Measurements from ENCODE around the gene SLC23A2.
"Not testable (repeated sequence)": the region's sequence is repeated elsewhere in the genome, so short reads cannot be mapped to it uniquely, and the experiment has no call there.

The SLC23A2 gene

DNA sequence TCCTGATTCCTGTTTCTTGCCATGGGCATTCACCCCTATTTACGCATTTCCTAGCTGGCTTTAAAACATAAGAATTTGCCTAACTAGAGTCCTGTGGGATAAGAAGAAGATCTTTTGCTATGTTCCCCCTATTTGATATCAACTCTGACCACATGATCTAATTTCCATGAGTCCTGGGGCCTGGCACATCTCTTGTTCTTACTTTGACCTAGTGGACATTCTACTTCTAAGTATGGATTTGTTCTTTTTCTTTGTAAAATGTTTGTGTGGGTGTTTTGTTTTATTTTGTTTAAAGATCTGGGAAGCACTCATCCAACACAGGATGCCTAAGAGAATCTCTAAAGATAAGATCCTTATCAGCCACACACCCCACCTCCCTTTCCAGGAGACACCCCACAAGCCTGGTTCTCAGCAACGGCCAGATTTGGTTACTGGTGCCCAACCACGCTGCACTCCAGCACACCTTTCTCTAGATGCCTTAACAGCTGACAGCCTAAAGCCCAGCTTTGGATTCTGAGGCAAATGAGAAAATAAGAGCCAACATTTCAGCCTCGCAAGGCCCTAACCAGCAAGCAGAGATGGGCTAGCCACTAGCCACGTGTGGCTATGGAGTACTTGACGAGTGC is 74.7 kb downstream of the SLC23A2 start:
- DNase-seq: no peak

DNA sequence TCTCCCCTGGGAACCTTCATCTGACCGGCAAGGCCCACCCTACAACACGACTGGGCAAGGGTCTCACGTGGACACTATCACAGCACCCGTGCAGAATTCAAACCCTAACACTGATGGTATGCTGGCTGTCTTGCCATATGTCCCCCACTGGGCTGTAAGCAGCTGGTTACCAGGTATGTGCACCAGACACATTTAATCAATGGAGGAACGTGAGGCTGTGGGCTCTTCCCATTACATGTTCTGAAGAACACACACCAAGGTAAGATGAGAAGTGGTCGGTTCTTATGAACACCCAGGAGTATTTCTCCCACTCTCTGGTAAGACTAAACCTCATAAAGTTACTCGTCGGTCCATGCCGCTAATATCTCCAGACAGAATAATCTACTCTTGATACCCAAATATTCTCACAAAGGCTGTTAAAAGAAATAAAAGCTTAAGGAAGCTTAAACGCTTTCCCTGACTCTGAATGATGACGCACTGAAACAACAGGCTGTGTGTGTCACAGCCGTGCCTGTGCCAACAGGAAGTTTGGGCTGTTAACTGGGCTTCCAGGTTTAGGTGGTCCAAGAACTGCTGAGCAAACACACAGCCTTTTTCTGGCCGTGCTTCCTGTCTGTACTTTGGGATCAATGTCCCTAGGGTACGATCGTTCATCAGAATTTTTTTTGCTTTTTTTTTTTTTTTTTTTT is 75.3 kb downstream of the SLC23A2 start:
- DNase-seq: no peak

DNA sequence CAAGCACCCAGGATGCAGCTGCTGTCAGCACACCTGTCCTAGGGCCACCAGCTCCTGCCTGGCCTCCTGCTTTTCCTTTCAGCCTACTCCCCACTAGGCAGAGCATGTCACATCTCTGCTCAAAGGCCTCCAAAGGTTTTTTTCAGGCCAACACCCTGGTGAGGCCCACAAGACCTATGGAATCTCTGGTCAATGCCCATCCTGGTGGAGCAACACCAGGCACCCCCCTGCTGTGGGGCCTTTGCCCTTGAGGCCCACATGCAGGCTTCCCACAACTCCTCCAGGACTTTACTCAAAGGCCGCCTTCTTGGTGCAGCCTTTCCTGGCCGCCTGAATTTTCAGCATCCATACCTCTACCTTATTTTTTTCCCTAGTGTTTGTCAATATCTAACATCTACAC is 76.9 kb downstream of the SLC23A2 start:
- DNase-seq: no peak

DNA sequence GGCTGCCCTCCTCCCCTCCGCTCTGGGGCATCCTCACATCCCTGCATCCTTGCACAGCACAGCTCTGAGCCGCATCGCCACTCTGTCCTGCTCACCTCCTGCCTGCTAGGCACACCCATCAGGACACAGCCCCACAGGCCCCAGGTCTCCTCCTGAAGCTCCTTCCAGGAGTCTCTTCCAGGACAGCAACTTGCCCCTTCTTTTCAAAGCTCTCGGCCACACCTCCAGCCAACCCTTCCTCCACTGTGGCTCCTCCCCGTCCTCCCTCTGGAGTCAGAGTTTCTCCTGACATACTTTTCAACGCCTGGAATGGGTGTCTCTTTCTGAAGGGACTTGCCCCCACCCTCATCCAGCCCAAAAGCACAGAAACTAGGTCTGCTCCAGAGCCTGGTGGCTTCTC is 77.3 kb downstream of the SLC23A2 start:
- DNase-seq: no peak

DNA sequence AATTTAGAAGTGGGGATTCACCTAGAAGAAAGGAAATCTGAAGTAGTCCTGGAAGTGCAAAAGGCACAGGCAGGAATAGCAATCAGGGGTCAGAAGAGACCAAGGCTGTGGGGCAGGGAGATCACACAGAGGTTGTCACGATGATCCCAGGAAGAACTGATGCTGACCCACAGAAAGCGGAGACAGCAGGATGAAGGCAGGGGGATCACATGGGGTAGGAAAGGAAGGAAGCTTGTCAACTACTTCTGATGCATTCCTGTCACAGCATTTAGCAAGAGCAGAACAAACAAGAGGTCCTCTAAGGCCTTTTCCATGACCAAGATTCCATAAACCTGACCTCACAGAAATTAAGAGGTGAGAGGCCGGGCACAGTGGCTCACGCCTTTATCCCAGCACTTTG is 79.1 kb downstream of the SLC23A2 start:
- no peak for DNase-seq

DNA sequence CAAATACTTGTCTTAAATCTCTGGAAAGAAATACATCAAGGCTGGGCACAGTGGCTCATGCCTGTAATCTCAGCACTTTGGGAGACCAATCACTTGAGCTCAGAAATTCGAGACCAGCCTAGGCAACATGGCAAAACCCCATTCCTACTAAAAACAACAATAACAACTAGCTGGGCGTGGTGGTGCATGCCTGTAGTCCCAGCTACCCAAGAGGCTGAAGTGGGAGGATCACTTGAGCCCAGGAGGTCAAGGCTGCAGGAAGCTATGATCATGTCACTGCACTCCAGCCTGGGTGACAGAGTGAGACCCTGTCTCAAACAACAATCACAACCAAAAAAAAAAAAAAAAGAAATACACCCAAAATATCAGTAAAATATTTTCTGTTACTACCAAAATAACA is 80.0 kb downstream of the SLC23A2 start:
- not testable (repeated sequence) for DNase-seq

DNA sequence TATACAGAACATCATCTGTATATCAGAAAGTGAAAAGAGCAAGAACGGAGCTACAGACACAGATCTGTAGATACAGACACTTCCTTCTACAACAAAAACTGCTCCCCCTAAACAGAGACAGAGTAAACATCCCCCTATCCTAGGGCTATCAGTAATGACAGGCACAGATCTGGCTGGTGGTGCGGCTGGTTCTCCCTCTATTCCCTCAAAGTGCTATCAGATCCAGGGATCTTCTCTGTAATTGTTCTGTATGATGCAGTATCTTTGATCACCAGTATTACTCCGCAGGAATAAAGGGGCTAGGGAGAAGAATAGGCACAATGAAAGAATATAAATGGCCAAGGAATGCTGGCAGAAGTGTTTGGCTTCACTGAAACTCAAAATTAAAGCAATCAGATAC is 80.7 kb downstream of the SLC23A2 start:
- DNase-seq: no peak

DNA sequence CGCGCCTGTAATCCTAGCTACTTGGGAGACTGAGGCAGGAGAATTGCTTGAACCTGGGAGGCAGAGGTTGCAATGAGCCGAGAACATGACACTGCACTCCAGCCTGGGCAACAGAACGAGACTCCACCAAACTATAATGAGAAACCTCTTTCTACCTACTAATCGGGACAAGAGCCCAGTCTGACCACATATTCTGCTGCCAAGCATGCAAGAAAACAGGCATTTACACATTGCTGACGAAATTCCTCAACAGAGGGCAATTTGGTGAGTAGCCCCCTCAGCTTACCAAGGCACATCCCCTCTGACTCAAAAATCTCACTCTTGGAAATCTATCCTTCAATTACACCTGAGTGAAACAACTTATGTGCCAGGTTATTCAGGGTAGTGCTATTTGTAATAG is 81.2 kb downstream of the SLC23A2 start:
- DNase-seq: no peak

DNA sequence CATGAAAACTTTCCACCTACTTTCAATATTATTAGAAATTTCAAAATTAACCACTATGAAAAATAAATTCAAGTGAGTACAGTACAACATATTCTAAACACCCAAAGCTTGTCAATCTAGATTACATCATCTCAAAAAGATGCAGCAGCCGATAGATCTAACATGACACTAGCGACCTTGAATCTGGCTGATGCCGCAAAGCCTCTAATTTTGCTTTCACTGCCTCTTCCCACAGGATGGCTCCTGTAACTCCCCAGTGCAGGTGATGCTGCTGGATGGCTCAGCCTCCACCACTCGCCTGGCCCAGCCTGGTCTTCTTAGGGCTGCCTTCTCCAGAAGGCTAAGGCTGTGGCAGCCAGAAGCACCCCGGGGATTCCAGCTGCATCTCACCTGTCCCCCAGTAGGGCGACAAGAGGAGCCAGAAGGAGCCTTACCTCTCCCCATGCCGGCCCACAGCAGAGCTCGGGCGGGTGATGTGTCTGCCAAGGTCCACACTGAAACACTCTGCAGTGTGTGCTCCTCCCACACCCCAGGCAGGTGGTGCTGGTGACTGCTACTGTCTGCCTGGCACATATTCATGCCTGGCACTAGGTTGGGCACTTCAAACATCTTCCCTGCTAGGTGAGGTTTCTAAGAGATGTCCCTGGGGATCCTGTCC is 82.1 kb downstream of the SLC23A2 start:
- DNase-seq: no peak

DNA sequence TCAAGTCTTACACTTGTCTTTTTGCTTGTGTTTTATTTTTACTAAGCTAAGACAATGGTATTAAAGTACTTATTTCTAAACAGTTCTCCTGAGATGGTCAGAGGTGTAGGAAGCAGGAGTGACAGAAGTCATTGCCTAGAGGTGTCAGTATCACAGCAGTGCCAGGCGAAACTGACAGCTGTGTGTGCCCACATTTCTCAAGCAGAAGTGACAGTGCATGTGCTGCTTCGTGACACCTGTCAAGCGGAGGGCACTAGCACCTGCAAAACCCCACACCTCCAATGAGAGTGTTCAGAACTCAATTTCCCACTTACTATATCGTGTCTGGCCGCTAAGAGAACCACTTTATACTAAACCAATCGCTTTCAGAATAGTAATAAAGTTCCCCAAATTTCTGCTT is 82.8 kb downstream of the SLC23A2 start:
- DNase-seq: no peak

DNA sequence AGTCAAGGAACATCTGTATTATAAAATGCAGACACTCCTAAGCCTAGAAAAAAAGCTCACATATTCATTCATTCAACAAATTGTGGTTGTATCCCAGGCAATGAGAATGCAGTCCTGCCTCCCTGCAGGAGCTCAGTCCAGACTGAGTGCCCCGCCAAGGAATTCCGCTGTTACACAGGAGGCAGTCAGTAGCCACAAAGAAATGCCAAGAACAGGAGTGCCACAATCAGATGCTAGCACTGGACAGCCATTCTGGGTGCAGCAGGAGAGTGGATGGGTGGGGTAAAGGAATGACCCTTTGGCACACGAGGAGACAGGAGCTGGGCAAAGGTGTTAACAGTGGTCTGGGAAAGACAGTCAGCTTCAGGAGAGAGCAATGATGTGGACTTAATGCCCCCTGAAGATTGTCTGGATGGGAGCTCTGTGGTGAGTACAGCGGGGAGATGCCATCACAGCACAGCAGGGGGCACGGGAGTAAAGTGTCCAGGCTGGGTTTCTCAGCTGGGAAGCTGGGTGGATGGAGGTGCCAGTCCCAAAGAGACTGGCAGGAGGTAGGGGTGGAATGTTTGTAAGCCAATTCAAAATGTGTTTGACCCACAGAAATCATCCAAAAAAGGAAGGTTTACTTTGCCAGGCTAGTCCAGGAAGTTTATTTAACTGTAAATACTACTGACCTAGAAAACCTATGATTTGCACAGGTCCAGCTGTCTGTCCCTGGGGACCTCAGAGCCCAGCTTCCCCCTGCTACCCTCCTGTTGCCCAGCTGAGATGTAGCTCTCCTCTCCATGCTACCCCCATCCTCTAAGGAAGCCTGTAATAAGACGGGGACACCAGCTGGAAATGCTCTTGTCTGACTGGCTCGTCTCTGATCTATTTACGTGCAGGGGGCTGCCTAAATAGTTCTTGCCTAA is 84.1 kb downstream of the SLC23A2 start:
- no peak for DNase-seq

DNA sequence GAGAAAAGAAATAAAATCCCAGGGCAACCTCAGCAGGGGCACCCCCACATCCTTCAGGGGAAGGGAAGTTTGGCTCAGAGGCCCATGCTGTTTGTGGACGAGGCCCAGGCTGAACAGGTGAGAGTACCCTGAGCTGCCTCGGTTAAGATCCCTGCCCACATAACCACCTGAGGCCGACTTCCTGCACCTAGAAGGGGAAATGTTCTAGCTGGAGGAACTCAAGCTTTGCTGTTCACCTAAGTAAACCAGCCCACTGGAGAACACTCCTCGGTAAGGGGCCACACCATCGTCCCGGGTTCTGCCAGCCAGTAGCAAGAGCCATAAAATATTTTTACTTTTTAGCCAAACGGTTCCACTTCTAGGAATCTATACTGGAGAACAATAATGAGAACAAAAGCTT is 88.2 kb downstream of the SLC23A2 start:
- DNase-seq: no peak

DNA sequence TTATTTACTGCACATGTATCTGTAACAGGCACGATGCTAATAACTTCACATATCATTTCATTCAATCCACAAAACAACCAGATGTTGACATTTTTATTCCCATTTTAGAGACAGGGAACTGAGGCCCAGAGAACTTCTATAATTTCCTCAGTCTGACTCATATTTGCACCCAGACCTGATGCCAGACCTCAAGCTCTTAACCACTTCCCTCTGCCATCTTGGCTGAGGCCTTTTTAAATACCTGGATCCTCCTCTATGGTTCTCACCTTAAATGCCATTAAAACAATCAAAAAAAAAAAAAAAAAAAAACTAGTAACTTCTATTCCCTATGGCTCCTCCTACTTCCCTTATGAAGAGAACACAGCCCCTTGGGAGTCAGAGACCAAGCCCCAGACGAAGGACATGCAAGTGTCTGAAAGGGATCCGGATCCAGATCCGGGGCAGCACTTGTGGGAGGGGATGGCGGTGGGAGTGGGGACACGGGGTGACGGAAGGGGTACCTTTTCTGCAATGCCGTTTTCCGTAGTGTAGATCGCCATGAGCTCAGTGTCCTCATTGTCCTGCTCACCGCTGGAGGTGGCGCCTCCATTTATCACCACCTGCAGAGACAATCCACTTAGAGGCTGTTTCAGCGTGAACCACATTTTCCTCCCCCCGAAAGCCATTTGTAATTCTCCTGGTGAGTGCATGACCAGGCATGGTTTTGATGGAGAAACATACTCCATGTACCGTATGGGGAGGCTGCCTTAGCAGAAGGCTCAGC is 88.7 kb downstream of the SLC23A2 start:
- peak; percentile 27 for DNase-seq

DNA sequence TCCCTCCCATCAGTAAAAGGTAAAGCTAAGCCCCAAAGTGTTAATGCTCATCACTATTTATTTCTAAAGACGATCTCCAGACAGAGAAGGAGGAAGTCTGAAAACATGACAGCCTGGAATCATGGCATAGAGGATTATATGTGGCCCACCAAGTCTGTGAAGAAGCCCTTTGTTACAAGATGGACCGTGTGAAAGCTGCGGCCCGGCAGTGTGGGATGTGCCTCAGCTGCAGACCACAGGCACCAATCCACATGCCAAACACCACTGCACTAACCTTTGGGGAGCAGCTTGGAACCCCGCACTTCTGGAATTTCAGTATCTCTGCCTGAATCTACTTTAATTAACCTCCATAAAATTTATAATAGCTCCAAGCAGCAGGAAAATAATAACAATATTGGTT is 90.4 kb downstream of the SLC23A2 start:
- no peak for DNase-seq

DNA sequence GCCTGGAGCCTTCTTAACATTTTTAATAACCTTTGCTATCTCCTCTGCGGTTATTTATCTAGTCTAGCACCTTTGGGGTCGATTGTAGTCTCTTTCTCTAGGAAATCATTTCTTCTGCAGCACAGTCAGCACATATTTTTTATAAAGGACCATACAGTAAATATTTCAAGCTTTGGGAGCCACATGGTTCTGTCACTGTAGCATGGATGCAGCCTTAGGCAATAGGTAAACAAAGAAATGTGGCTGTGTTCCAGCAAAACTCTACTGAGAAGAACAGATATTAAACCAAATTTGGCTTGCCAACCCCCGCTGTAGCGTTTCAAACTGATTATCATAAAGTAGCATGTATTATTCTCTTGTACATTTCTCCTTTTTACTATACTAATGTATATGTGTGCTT is 95.7 kb downstream of the SLC23A2 start:
- no peak for DNase-seq

DNA sequence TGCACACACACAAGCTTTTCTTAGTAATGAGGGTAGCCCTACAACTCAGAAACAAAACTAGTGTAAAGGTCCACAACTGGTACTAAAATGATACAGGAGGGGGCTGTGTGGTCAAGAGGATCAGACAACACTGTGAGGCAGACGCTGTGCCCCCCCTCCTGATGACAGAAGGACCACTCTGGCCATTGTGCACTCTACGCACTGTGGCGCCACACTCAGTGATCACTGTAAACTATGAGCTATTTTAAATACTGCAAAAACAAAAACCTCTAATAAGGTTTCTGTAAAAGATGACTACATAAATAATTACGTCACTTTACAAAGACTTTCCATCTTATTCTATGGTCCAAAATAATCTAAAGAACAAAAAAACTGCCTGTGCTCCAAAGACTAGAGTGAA is 96.1 kb downstream of the SLC23A2 start:
- DNase-seq: no peak

DNA sequence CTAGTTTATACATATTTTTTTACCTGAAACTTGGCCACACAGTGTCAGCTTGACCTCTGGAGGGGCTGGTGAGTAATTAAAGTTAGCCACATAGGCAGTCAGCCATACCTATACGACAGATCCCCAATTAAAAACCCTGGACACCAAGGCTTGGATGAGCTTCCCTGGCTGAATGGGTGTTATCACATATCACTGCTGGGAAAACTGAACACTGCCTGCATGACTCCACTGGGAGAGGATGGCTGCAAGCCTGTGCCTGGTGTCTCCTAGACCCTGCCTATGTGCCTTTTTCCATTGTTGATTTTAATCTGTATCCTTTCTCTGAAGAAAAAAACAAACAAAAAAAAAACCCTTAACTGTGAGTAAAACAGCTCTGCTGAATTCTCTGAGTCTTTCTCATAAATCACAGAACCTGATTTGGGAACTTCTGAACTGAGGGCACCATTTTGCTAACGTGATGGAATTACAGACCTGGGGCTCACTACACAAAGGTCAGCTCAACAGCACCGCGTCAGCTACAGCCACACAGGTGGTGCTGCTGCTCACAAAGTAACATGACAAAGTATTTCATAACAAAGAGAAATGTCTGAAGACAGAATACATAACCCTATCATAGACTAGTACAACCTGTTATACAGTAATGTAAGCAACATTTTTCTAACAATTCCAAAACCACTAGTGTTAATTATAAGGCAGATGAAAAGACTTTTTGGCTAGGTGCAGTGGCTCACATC is 97.0 kb downstream of the SLC23A2 start:
- no peak for DNase-seq

DNA sequence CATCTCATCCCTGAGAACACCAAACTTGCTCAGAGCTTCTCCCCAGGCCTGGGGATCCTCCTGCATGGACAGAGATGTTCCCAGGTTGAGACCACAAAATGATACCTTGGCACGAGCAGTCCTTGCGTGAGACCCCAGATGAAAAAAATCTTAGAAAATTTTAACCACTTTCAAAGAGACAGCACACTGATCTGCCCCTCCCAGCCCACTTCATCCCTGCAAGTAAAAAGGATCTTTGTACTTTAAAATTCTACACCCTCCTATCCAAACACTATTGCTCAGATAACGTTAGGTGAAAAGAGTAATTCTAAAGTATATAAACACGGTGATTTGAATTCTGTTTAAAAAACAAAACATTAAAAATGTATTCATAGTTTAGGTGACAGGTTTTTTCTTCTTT is 98.5 kb downstream of the SLC23A2 start:
- DNase-seq: no peak

DNA sequence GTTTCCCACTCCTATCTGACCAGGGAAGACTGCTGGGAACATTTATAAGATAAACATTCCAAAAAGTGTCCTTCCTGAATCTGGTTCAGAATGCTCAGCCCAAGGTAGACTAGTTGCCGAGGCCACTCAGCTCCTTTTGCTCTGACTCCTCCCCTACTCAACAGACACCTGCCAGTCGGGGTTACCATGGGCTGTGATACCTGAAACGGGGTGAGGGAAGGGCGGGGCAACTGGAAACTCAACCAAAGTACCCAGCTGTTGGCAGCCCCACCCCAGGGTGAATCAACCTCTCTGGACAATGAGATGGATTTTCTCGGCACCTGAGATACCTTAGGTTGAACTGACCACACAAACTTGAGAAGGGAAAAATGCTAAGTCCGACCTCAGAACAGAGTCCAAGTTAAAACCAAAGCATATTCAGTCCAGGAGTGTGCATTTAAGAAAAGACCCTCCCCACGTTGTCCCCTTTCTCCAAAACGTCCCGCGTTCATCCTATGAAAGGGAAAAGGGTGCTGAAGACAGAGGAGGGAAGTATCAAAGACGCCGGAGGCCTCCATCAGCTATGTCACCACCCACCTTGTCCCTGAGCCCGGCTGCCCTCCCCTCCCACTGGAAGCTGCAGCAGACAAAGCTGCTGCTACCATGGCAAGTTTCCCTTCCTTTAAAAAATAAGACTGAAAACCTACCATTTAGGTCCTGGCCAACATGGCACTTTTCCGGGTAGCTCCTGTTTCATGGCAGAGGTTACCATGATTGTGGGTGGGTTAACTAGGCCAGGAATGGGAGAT is 100.1 kb downstream of the SLC23A2 start:
- no peak for DNase-seq

DNA sequence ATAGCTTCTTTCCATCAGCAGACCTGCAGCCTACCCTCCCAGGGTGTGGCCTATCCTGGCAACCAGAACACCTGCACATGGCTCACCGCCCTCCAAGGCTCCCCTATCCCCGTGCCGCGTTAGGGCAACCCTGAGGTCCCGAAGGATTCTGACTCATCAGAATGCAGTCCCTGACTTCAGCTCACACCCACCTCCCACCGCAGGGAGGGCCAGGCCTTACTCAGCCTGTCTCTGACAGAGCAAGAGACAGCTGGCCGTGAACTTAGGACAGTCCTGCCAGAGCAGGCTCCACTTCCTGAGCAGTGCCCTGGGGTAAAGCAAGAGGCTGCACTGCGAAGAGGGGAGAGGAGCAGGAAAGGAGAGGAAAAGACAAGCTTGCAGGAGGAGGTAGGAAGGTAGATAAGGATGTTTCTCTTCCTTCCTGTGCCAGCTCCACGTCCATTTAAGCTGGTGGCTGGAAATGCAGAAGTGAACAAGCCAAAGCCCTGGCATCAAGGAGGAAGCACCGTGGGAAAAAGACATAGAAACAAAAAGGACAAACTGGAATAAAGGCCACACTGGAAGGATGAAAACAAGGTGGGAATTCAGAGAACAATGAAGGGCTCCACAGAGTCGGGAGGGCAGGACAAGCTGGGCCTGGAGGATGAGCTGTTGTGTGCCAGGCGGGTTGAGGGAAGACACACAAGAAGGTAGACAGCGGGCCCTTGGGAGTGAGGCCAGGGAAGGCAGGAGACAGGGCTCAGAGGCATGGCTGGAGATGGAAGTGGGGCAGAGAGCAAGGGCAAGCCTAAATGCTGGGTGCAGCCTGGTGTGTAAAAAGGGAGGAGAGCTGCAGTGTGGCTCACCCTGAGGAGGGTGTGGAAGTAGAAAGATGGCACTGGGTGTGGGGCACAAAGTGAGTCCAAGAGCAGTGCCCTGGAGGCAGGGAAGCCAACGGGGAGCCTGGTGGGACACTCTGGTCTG is 102.7 kb downstream of the SLC23A2 start:
- DNase-seq: no peak

Measured in activated CD4-positive, alpha-beta T cell treated with anti-CD3 and anti-CD28 coated beads, Interleukin-2, amount 50 U/mL, for 16 hours (primary cell).